NCI-H1694 (cell line): ENCODE results near the gene EFHD2.
"Not testable (repeated sequence)": the region's sequence is repeated elsewhere in the genome, so short reads cannot be mapped to it uniquely, and the experiment has no call there.

Experiments used
- DNase-seq: peaks from one replicate; lab custom pipeline; 2025; lab: John Stamatoyannopoulos, UW

The EFHD2 gene

DNA sequence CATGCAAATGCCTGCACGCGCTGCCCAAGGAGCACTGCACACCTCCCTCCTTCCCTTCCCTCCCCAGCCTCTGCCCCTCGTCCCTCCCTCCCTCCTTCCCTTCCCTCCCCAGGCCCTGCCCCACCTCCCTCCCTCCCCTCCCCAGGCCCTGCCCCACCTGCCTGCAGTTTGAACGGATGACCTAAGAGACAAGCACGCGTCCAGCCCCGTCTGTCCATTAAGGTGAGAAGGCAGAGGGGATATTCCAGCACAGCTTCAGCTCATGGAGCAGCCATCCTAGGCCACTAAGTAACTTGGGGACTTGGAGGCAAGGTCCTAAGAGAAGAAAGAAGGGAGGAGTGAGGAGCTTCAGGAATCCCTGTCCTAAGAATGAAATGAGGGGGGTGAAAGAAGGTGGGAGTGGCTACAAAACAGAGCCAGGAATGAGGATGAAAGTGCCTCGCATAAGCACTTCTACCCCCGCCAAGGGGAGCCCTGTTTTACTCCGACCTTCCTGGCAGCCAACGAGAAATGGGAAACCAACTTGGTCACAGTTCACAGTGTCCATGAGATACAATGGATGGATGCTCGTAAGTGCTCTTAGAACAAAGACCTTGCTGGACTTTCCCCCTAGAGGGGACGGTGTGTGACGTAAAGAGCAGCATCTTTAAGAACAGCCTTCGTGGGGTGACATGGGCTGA lies 21.3 kb upstream of the EFHD2 start:
- no peak for DNase-seq

DNA sequence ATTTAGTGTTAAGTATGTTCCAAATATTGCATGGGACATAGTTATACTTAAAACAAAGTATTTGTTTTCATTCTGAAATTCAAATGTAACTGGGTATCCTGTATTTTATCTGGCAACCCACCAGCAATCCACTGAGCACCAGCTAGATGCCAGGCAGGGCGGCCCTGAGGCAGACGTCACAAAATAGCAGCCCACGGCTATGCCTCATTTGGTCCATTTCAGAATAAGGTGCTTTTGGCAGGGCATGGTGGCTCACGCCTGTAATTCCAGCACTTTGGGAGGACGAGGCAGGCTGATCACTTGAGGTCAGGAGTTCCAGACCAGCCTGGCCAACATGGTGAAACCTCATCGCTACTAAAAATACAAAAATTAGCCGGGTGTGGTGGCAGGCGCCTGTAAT lies 19.9 kb upstream of the EFHD2 start:
- DNase-seq, result not testable (repeated sequence)

DNA sequence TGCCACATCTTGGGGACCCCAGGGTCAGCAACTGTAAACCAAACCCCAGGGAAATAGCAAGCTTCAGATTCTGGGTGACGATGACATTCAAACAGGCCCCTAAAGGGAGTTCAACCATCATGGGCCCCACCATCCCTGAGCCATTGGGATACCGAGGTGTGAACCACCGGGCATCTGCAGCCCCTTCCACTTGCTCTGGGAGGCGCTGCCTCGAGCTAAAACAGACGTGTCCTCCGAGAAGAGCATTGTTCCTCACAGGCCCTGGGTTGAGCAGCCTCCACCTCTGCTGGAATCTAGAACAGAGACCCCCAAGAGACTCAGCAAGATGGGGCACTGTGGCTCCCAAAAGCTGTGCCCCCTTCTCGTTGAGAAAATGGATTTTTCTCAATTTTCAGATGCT lies 19.0 kb upstream of the EFHD2 start:
- DNase-seq, result no peak

DNA sequence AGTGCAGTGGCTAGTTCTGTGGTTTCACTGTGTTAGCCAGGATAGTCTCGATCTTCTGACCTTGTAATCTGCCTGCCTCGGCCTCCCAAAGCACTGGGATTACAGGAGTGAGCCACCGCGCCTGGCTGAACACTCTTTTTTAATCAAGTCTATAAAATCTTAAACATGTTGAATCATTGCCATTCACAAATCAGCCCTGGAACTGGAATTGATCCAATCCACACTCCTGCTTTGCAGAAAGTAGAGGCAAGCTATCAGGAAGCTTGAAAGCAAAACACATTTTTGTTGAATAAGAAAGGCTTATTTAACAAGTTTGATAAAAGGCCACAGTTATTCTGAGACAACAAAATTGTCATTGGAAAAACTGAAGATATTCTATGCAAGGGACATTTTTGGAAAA lies 18.3 kb upstream of the EFHD2 start:
- no peak for DNase-seq

DNA sequence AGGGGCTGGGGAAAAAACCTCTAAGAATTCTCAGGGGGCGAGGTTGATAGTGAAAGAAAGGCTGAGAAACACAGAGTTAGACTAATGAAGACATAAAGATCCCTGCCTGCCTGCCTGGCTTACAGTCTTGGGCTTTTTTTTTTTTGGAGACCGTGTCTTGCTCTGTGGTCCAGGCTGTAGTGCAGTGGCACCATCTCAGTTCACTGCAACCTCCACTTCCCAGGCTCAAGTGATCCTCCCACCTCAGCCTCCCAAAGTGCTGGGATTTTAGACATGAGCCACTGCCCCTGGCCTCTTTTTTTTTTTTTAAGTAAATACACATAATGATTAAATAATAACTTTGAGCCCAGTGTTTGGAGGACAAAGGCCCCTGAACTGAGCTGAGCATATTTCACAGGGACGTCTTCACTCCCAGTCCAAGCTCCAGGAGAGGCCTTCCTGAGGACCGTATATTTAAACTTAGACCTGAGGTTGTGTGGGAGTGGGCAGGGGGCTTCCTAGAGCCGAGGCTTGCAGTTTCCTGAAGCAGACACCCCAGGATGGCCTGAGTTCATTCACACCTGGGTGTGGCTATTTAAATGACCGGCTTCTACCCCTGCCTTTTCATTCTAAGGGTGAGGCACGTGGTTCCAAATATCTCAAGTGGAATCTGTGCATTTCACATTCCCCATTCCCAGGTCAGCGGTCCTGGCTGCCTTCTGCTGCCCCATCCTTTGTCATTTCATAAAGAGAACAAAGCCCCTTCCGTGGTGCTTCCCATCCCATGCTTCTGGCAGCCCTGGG lies 16.0 kb upstream of the EFHD2 start:
- DNase-seq, result no peak

DNA sequence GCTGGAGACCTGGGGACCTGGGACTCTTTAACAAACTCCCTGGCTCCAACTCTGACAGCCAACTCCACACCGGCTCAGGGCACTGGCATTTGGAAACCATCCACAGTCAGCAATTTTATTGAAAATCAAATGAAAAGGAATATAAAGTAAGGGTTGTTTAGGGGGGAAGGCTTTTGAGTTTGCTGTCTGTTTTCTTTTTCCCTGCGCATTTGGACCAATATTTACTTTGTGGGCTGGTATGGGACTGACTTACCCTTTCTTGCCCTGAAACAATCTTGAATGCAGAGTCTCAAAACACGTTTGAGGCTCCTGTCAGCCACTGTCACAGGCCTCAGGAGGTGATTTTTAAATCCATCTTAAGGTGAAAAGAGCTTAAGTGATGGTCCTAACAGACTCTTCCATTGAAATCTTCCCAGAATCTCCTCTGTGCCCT lies 15.4 kb upstream of the EFHD2 start:
- DNase-seq, result no peak

DNA sequence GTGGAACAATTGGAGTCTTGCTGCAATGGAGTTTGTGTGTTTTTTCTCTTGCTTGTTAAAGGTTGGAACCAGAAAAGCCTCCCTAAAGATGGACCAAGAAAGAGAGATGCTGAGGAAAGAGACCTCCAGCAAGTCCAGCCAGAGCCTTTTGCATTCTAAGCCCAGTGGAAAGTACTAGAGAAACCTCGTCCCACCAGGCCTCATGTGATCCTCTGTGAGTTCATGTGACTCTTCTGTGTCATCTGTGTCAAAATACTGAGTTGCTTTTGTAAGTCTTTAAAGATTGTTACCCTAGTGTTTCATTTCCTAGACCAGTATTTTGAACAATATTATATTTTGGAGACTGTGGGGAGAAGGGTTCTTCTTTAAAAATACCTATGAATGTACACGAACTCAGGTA lies 12.5 kb upstream of the EFHD2 start:
- no peak for DNase-seq

DNA sequence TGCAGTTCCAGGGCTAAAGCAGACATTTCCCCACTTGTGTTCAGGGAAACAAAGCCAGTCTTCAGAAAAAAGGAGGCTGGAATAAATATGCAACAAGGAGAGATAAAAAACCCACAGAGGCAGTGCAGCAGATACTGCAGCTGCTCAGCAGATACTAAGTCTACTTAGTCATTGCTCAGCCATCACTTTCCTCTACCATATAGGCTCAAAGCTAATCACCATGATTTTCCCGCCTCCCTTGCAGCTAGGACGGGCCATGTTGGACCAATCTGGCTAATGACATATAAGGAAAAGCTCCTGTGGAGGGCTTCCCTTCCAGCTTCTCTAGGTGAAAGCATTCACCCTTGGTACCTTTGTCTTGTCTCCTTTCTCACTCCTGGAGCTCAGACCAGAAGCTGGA lies 10.0 kb upstream of the EFHD2 start:
- DNase-seq, result no peak

DNA sequence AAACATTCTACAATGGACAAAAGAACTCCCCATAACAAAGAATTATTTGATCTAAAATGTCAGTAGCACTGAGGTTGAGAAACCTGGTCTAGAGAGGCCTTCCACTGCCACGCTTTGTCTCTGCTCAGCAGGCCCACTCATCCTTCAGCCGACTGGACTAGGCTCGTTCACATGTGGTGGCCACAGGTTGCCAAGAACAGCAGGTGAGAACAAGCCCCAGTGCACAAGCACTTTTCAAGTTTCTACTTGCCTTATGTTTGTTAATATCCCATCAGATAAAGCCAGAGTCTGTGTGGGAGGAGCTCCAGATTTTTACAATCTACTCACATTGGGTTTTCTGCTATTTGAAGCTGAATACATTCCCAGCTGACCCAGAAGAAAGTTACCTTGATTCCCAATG lies 9.1 kb upstream of the EFHD2 start:
- DNase-seq, result no peak

DNA sequence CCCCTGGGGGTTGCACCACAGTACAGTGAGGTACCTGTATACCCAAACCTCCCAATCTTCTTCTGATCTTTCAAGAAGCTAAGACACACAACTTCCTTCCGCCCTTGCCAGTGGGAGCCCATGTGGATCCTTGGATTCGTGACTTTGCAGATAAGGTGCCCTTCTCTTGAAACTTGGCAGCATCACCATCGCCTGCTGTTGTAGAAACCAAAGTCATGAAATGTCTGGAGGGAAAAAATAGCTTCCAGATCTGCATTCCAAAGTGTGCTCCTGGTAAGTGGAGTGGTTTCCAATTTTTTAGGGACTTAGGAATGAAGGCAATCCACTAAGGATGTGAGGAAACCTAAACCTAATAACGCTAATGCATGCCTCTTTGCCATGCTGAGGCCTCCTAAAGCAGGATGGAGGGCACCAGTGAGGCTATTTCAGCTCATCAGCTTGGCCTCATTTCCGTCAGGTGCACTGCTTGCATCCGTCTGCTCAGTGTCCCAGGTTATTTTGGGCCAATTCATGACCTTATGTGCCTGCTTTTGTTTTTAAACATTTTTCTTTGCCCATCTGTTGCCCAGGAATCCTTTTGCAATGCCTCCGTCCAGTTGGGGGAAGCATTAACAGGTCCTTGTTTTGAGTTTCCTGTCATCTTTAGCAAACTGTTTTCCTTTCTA lies 8.2 kb upstream of the EFHD2 start:
- DNase-seq, result no peak

DNA sequence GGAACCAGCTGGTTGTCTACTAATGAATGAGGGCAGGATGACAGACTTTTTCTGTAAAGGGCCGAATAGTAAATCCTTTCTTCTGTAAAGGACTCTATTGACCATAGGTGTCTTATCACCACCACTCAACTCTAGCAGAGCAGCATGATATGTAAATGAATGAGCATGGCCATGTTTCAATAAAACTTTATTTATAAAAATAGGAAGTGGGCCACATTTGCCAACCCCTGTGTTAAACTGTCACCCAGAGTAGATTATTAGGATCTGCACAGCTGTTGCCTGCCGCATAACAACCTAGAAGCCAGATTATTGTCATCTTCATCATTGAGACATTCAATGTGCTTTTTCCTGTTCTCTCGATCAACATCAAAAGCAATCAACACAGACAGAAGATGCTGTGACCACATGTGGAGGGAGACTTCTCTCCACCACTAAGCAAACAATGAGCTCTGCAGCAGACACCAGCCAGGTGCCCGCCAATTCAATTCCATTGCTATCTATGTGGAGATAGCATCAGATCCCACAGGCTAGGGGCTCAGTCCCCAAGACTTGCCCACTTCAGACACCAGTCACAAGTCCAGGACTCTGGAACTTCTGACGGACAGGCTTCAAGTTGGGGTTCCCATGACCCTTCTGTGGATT lies 6.8 kb upstream of the EFHD2 start:
- no peak for DNase-seq

DNA sequence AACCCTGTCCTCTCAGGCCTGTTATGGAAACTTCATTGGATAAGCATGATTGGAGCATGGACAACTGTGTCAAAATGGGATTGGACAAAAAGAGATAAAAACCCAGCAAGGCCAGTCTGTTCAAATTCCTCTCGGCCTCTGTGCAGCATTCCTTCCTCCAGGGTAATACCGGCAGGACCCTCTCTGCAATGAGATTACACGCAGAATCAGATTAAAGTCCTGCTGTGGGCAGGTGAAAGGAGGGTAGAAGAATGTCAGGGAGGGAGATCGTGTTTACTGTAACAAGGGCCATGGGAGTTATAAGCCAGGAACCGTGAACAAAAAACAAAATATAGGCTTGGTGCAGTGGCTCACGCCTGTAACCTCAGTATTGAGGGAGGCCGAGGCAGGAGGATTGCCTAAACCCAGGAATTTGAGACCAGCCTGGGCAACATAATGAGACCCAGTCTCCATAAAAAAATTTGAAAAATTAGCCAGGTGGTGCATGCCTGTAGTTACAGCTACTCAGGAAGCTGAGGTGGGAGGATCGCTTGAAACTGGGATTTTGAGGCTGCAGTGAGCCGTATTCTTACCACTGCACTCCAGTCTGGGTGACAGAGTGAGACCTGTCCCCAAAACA lies 5.6 kb upstream of the EFHD2 start:
- DNase-seq, result no peak

DNA sequence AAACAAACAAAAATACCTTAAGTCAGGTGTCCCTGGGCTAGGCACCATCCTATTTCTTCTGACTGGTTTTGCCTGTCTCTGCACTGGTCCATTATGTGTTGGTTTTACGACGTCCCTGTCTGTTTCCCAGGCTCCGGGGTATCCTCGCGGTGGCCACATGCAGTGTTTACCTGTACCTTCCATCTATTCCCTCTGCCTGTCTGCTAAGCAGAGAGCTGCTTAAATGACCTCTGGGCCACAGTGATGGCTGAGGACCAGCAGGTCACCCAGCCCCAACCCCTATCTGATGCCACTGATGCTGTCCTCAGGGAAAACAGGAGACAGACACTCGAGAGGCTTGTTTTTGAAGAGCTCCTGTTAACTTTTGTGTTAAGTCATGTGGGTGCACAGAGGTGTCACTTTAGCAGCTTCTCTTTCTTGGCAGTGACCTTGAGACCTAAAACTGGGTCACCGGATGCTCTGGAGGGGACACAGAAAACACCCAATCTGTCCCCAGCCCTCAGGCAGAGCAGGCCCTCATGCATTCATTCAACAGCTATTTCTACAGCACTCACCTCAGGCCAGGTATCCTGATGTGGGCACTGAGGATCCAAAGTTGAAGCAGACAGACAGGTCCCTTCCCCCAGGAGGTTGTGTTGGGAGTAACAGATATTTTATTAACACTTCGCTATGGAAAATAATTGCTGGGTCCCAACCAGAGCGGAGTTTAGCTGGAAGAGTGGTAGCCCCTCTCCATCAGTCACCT lies 4.4 kb upstream of the EFHD2 start:
- DNase-seq, result no peak

DNA sequence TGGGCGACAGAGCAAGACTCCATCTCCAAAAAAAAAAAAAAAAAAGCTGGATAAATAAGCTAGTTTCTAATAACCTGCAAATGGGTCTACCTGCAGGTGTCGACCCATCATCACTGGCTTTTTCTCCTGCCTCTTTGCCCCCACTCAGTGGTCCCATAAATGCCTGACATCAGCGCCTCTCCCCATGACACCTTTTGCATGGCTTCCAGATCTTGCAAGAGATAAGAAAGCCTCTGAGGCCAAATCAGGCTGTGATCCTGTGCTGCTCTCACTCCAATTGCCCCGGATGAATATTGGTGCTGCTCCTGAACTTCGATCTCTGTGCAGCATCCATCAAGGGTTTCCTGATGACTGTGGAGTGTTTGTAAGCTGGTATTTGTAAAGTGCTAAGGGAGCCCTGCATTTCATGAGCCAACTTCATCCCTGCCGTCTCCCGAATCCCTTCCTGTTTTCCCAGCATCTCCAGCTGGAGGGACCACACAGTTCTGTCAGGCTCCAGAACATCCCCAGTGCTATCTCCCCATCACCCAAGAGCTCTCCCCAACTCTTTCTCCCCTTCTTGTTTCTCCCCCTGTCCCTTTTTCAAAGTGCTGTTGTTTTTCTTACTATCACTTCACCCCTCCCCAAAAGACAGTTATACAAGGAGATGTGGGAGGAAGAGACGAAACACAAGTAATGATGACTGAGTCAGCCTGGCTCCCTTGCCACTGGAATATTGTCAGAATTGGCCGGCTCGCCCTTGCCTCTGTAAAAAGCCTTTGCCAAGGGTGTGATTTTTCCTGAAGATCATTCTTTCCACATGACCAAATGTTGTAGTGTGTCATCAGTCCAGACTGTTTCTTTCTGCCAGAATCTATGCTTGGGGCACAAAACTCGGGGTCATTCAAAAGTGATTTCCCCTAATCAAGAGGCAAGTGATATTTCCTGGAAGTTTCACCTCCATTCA lies 2.8 kb upstream of the EFHD2 start:
- no peak for DNase-seq

DNA sequence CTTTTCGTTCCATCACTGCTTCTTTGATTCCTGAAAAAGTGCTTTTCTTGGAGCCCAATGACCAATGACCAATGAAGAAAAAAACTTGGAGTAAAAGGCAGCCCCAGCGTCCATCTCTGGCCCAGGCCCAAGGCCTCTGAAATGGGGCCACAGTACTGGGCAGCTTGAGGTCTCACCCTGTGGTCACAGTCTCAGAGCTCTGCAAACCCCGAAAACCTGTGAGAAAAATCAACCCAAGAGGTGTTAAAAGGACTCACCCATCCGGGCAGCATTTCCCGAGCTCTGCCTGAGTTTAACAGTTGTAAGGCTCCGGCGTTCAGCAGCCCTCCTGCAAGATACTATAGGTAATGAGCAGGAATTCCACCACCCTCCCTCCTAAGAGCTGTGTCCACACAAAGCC lies 2.1 kb upstream of the EFHD2 start:
- DNase-seq, result no peak

DNA sequence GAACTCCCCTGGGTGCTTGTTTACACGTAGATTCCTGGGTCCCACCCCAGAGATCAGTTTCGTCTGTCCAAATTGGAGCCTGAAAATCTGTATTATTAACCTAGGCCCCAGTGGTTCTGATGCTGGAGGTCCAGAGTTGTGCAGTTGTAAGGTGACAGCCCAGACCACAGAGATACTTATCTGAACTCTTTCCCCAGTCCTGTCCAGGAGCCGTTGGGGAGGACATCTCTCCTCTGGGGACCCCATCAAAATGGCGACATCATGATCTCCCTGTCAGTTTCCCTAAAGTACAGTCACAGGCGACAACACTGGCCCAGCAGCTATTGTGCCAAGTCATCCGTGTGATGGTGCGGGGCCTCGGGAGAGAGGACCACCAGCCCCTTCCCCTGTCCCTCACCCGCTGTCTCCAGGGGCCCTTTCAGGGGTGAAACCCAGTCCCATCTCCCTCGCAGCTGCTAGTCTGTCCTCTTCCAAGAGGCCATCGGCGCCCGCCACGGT lies 749 bp upstream of the EFHD2 start:
- DNase-seq, result no peak

DNA sequence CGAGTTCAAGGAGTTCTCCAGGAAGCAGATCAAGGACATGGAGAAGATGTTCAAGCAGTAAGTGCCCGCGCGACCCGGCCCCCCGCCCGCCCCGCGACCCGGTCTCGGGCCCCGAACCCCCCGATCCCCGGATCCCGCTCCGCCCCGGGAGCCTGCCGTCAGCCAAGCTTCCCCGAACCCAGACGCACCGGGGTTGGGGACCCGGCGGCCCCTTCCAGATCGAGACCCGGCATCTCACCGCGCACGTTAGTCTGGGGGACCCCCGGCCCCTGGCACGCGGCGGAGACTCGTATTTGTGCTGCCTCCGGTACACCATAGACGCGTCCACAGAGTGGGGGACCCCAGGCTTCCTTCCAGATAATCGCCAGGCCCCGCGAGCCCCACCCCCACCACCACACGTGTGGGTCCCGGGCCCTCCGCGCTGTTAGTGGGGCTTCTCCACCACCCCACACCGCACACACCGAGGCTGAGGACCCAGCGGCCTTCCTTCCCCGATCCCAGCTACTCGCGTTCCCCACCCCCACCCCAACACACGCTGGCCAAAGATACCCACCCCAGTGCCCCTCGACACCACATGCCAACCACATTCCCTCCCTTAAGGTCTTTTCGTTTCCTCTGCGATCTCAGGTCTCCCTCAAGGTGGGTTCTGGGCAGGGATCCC lies 665 bp downstream of the EFHD2 start:
- DNase-seq, result no peak

DNA sequence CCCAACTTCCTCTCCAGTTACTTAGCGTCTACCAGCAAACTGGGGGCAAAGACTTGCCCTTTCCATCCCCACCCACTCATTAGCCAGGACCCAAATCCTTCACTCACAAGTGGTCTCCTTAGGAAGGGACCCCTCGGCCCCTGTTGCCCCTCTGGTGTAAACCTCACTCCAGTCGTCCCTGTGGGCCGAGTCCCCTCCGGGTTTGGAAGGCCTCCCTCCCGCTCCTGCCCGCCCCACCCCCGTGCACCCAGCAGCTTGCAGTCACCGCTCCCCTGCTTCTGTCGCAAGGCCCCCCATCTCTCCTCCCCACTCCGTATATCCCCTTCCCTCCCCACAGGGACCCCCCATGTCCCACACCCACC lies 1.2 kb downstream of the EFHD2 start:
- no peak for DNase-seq

DNA sequence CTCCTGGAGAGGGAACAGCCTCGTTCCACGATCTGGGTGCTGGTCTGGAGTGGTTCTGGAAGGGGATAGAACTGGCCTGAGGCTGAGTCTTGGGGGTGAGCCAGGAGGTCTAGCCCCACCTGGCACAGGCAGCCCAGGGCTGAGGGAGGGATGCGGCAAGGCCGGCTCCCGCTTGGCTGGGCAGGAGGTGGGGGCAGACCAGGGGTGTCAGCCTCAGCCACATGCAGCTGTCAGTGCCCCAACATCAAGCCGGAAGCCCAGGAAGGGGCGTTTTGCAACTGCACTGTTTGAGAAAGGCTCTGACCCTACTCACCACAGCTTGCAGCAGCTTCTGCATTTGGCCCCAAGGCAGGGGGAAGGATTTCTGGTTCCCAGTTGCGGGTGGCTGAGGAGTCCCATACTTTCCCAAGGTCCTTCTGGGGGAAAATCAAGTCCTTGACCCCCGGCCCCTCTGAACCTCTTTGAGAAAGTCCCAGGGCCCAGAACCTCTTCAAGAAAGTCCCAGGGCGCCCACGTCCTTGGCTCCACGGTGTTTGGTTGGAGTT lies 2.0 kb downstream of the EFHD2 start:
- DNase-seq, result no peak
